ENCODE data around the gene RAC2. TPM values are rescaled to one million over a fixed set of nuclear protein-coding genes. Genes with fewer than 3 reads are reported as not detected.

RAC2 gene
- total and polyA plus RNA-seq, 2 experiments from 2014 or later = 9.9 to 10.5 TPM

DNA sequence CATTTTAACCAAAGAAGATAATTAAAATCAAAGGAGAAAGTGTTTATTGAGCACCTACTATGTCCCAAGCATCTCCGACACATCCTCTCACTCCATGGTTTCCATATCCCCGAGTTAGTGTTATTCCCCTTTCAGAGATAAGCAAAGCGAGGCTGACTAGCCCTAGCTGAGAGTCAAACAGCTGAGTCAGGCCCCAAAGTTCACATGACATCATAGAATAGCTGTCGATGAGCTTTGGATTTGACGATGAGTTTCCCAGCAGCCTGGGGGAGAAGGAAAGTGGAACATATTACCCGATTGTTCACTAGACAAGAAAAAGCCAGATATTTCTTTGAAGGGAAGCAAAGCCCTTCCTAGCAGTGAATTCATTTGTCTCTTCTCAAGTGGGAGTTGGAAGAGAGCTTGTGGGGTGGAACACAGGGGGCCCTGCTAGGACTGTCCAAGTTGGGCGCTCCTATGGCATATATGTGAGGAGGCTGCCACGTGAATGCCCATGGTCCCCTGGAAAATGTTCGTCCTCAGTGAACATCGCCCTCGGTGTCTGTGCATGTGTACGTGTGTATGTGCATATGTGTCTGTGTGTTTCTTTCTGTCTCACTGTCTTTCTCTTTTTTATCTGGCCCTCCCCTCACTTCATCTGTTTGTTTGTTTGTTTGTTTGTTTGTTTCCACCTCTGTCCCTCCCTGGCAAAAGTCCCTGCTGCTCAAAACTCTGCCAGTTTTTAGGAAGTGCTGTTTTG is 37.7 kb upstream of the RAC2 start:
- no peaks in the 10 kb centered on the region for H4K20me1 ChIP-seq (ENCODE audit: insufficient read depth, poor library complexity, severe bottlenecking)
- DNase-seq (ENCODE audit: low spot score) = no peak
- no peaks in the 10 kb centered on the region for H3K9me3 ChIP-seq (ENCODE audit: low read depth)
- 88% methylated on average over 12 of the region's 12 CpGs for WGBS (ENCODE audit: low lambda C conversion rate, missing lambda C conversion rate)
- peaks cover 5% of the 10 kb centered on the region for H3K27me3 ChIP-seq
- no peak overlapping the region for H3K4me3 ChIP-seq
- no peak overlapping the region for H3K4me2 ChIP-seq
- no peaks in the 10 kb centered on the region for H3K9me2 ChIP-seq (replicated peaks; ENCODE audit: insufficient read depth)
- no peaks in the 10 kb centered on the region for H3K79me2 ChIP-seq
- H3K27ac ChIP-seq = no peak overlapping the region
- no peak overlapping the region for H2AFZ ChIP-seq
- H3K36me3 ChIP-seq (replicated peaks; ENCODE audit: insufficient read depth, low read depth) = no peaks in the 10 kb centered on the region
- H3K4me1 ChIP-seq (ENCODE audit: insufficient read depth) = no peaks in the 10 kb centered on the region
- no peak for TF ChIP-seq EZH2phosphoT487 (IDR thresholded peaks at IDR 0.05; ENCODE audit: low read depth, severe bottlenecking, unreplicated experiment)

DNA sequence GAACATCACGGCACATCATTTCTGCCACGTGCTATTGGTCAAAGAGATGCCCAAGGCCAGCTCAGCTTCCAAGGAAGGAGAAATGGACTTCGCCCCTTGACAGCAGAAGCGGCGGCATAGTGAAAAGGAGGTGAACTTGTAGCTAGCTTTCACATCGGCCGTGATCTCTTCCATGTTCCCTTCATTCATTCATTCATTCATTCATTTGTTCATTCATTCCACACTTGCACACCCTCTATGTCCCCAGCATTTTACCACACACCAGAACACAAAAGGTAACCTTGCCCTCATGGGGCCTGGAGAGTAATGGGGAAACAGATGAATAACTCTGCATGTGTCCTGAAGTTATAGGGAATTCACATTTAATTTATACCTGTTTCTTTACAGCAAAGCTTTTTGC is 37.1 kb upstream of the RAC2 start:
- WGBS (ENCODE audit: low lambda C conversion rate, missing lambda C conversion rate) = 88% methylated on average over 7 of the region's 7 CpGs
- DNase-seq (ENCODE audit: low spot score) = no peak
- H3K4me2 ChIP-seq = no peak overlapping the region
- H3K4me1 ChIP-seq (ENCODE audit: insufficient read depth) = no peaks in the 10 kb centered on the region
- no peaks in the 10 kb centered on the region for H3K79me2 ChIP-seq
- no peaks in the 10 kb centered on the region for H3K9me3 ChIP-seq (ENCODE audit: low read depth)
- TF ChIP-seq CTCF (IDR thresholded peaks at IDR 0.05; ENCODE audit: poor library complexity) (no peak), EZH2 (IDR thresholded peaks at IDR 0.05; ENCODE audit: borderline replicate concordance) (no peak), EZH2phosphoT487 (IDR thresholded peaks at IDR 0.05; ENCODE audit: low read depth, severe bottlenecking, unreplicated experiment) (no peak)
- H3K27me3 ChIP-seq = peaks cover 5% of the 10 kb centered on the region
- no peaks in the 10 kb centered on the region for H3K36me3 ChIP-seq (replicated peaks; ENCODE audit: insufficient read depth, low read depth)
- no peaks in the 10 kb centered on the region for H3K9me2 ChIP-seq (replicated peaks; ENCODE audit: insufficient read depth)
- no peak overlapping the region for H3K27ac ChIP-seq
- no peak overlapping the region for H2AFZ ChIP-seq
- no peaks in the 10 kb centered on the region for H4K20me1 ChIP-seq (ENCODE audit: insufficient read depth, poor library complexity, severe bottlenecking)
- H3K4me3 ChIP-seq = no peak overlapping the region

DNA sequence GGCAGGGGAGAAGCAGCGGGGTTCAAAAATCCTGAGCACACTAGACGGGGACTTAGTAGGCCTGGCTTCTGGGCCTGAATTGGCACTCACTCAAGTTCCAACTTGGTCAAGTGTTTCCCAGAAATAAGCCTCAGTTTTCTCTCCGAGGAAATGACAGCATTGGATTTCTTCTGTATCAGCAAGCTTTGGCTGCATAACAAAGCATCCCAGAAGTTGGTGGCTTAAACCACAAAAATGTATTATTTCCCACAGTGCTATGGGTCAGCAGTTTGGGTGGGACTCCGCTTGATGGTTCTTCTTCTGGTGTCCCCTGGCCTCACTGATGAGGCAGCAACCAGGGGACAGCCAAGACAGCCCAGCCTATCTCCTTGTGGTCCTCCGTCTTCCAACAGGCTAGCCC is 36.6 kb upstream of the RAC2 start:
- H3K4me2 ChIP-seq = no peak overlapping the region
- no peak for DNase-seq (ENCODE audit: low spot score)
- 95% methylated on average over 5 of the region's 5 CpGs for WGBS (ENCODE audit: low lambda C conversion rate, missing lambda C conversion rate)
- H3K79me2 ChIP-seq = no peaks in the 10 kb centered on the region
- H3K4me3 ChIP-seq = no peak overlapping the region
- no peaks in the 10 kb centered on the region for H3K36me3 ChIP-seq (replicated peaks; ENCODE audit: insufficient read depth, low read depth)
- H2AFZ ChIP-seq = no peak overlapping the region
- no peaks in the 10 kb centered on the region for H3K4me1 ChIP-seq (ENCODE audit: insufficient read depth)
- no peaks in the 10 kb centered on the region for H4K20me1 ChIP-seq (ENCODE audit: insufficient read depth, poor library complexity, severe bottlenecking)
- H3K27me3 ChIP-seq = peaks cover 5% of the 10 kb centered on the region
- TF ChIP-seq CTCF (IDR thresholded peaks at IDR 0.05; ENCODE audit: poor library complexity) = no peak
- no peak for TF ChIP-seq EZH2phosphoT487 (IDR thresholded peaks at IDR 0.05; ENCODE audit: low read depth, severe bottlenecking, unreplicated experiment)
- TF ChIP-seq EZH2 (IDR thresholded peaks at IDR 0.05; ENCODE audit: borderline replicate concordance) = no peak
- H3K9me2 ChIP-seq (replicated peaks; ENCODE audit: insufficient read depth) = no peaks in the 10 kb centered on the region
- no peaks in the 10 kb centered on the region for H3K9me3 ChIP-seq (ENCODE audit: low read depth)
- H3K27ac ChIP-seq = no peak overlapping the region

DNA sequence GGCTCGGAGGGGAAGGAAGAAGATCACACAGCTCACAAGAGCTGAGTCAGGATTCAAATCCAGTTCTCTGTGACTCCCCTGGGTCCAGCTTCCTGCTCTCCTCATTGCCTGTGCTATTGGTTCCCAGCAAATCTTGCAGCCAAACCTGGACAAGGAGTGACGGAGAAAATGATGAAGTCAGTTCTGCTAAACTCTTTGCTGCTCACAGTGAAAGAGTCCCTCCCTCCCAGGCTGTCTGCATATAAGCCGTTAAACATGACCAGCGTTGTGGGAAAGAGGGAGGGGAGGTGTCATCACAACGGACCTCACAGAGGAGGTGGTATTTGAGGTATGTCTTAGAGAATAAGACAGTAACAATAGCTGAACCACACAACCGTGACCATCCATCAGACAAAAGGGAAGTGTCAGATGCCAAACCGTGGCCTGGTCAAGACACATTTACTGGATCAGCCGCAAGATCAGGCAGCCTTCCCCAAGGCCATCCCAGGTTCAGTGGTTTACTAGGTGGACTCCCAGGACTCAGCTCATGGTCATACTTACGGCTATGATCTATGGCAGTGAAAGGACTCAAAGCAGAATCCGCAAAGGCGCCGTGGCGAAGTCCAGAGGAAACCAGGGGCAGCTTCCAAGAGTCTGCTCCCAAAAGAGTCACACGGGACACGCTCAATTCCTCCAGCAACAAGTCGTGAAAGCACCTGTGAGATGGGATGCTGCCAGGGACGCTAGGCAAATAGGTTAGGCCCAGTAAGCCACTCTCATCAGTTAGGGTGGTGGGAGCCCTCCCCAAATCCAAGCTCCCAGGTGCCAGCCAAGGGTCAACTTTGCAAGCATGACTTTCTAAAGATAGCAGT is 35.5 kb upstream of the RAC2 start:
- no peak for DNase-seq (ENCODE audit: low spot score)
- no peaks in the 10 kb centered on the region for H3K36me3 ChIP-seq (replicated peaks; ENCODE audit: insufficient read depth, low read depth)
- H3K9me3 ChIP-seq (ENCODE audit: low read depth) = no peaks in the 10 kb centered on the region
- H4K20me1 ChIP-seq (ENCODE audit: insufficient read depth, poor library complexity, severe bottlenecking) = no peaks in the 10 kb centered on the region
- no peaks in the 10 kb centered on the region for H3K4me1 ChIP-seq (ENCODE audit: insufficient read depth)
- peaks cover 5% of the 10 kb centered on the region for H3K27me3 ChIP-seq
- H2AFZ ChIP-seq = no peak overlapping the region
- WGBS (ENCODE audit: low lambda C conversion rate, missing lambda C conversion rate) = 80% methylated on average over 17 of the region's 17 CpGs
- H3K27ac ChIP-seq = no peak overlapping the region
- no peaks in the 10 kb centered on the region for H3K79me2 ChIP-seq
- TF ChIP-seq EZH2phosphoT487 (IDR thresholded peaks at IDR 0.05; ENCODE audit: low read depth, severe bottlenecking, unreplicated experiment) = no peak
- TF ChIP-seq EZH2 (IDR thresholded peaks at IDR 0.05; ENCODE audit: borderline replicate concordance) = no peak
- no peak for TF ChIP-seq CTCF (IDR thresholded peaks at IDR 0.05; ENCODE audit: poor library complexity)
- H3K4me2 ChIP-seq = no peak overlapping the region
- no peak overlapping the region for H3K4me3 ChIP-seq
- no peaks in the 10 kb centered on the region for H3K9me2 ChIP-seq (replicated peaks; ENCODE audit: insufficient read depth)
